HG02610 (cell line): ENCODE results near the gene NUDT16L1.

ENCODE experiments used
- ATAC-seq: cut with Tn5 transposase; IDR thresholded peaks from one replicate; pipeline ENCODE4 v1.9.1; 2021; ENCODE audit warnings: mild to moderate bottlenecking, moderate library complexity; ENCODE audit not compliant: unreplicated experiment

Gene NUDT16L1

GRCh38 chr16:4663777-4664465, 29.4 kb upstream of the NUDT16L1 start:
- ATAC-seq, result no peak

GRCh38 chr16:4664538-4665418, 28.6 kb upstream of the NUDT16L1 start:
- no peak for ATAC-seq

GRCh38 chr16:4666537-4667202, 26.7 kb upstream of the NUDT16L1 start:
- ATAC-seq, result no peak

- no peak for ATAC-seq
These were observed 26.0 kb upstream of the NUDT16L1 start for GRCh38 chr16:4667203-4667963.

- ATAC-seq, result no peak
These were observed 24.9 kb upstream of the NUDT16L1 start for GRCh38 chr16:4668313-4668960.

- ATAC-seq, result no peak
These were observed 19.8 kb upstream of the NUDT16L1 start for GRCh38 chr16:4673387-4674046.

- no peak for ATAC-seq
These were observed 18.3 kb upstream of the NUDT16L1 start for GRCh38 chr16:4674926-4675530.

- no peak for ATAC-seq
These were observed 17.2 kb upstream of the NUDT16L1 start for GRCh38 chr16:4675864-4676786.

GRCh38 chr16:4676831-4677230, 16.5 kb upstream of the NUDT16L1 start:
- ATAC-seq, result no peak

GRCh38 chr16:4677390-4677789, 16.0 kb upstream of the NUDT16L1 start:
- no peak for ATAC-seq

GRCh38 chr16:4677994-4678393, 15.4 kb upstream of the NUDT16L1 start:
- ATAC-seq, result no peak

GRCh38 chr16:4678596-4678995, 14.8 kb upstream of the NUDT16L1 start:
- ATAC-seq, result no peak

- ATAC-seq, result no peak
These were observed 14.1 kb upstream of the NUDT16L1 start for GRCh38 chr16:4679156-4679849.

- ATAC-seq, result no peak
These were observed 13.3 kb upstream of the NUDT16L1 start for GRCh38 chr16:4679850-4680636.

- no peak for ATAC-seq
These were observed 12.5 kb upstream of the NUDT16L1 start for GRCh38 chr16:4680673-4681470.

- no peak for ATAC-seq
These were observed 11.8 kb upstream of the NUDT16L1 start for GRCh38 chr16:4681471-4682083.
